B cell (primary cell): ENCODE results near the gene EP400. TPM values are rescaled to one million over a fixed set of nuclear protein-coding genes. Genes with fewer than 3 reads are reported as not detected.

Source experiments
- ATAC-seq: fragments of 200-7000 bp; cut with Tn5 transposase; one replicate; pipeline ENCODE4 v1.10.0; 2021; ENCODE audit warnings: low read depth, mild to moderate bottlenecking, moderate number of reproducible peaks, moderate library complexity
- CTCF ChIA-PET: fragments of 350-600 bp; sonication (Branson Sonifier 250); formaldehyde crosslinking; loops from one replicate; lab custom pipeline; 2021; ENCODE audit warnings: antibody characterized with exemption, inconsistent platforms; lab: Charles Lee
- POLR2A ChIA-PET: fragments of 350-600 bp; sonication (Branson Sonifier 250); formaldehyde crosslinking; loops from one replicate; lab custom pipeline; 2021; ENCODE audit warnings: antibody characterized with exemption; lab: Charles Lee
- DNase-seq: peaks from one replicate; pipeline ENCODE4 v3.0.0; 2013
- H2AFZ ChIP-seq: 2 replicates; pipeline ENCODE4 v1.6.1; 2012; ENCODE audit warnings: mild to moderate bottlenecking, low read depth, low read length; ENCODE audit not compliant: insufficient read depth, poor library complexity, severe bottlenecking
- H3K27ac ChIP-seq, 2 donors: 1 replicate in 1 of 2; 2 replicates in 1 of 2; pipeline ENCODE4 v1.5.1; 2012 to 2013; ENCODE audit warnings: low read length in 2 of 2, mild to moderate bottlenecking in 2 of 2, moderate library complexity in 1 of 2
- H3K27me3 ChIP-seq, 4 experiments: fragments of 200-600 bp in 1 of 4; sonication (generic) in 1 of 4; replicated peaks in 1 of 4; 1 replicate in 2 of 4; 2 replicates in 2 of 4; pipeline versions ENCODE4 v1.6.1 to v1.7.0; 2013 to 2016; ENCODE audit warnings: low read length in 3 of 4, mild to moderate bottlenecking in 2 of 4, mixed read lengths in 1 of 4, moderate library complexity in 1 of 4; ENCODE audit not compliant: insufficient read depth in 4 of 4, control insufficient read depth in 3 of 4; ENCODE audit errors: control extremely low read depth in 1 of 4
- H3K36me3 ChIP-seq, 2 experiments: replicated peaks in 1 of 2; 1 replicate in 1 of 2; 2 replicates in 1 of 2; pipeline versions ENCODE4 v1.6.1 to v1.7.1; 2013; ENCODE audit warnings: low read length in 1 of 2; ENCODE audit not compliant: insufficient read depth in 2 of 2, control insufficient read depth in 1 of 2; ENCODE audit errors: control extremely low read depth in 1 of 2, extremely low read depth in 1 of 2
- H3K4me1 ChIP-seq, 2 donors: fragments of 200-600 bp in 1 of 2; sonication (generic) in 1 of 2; 1 replicate in 1 of 2; 2 replicates in 1 of 2; pipeline versions ENCODE4 v1.5.1 to v1.6.1; 2013 to 2017; ENCODE audit warnings: low read length in 2 of 2; ENCODE audit not compliant: control insufficient read depth in 2 of 2, insufficient read depth in 2 of 2
- H3K4me2 ChIP-seq: replicated peaks from 2 replicates; pipeline ENCODE3; 2012; ENCODE audit warnings: mild to moderate bottlenecking, low read depth, low read length; ENCODE audit not compliant: poor library complexity, severe bottlenecking
- H3K4me3 ChIP-seq, 5 experiments: fragments of 200-600 bp in 1 of 5; sonication (generic) in 1 of 5; 1 replicate in 3 of 5; 2 replicates in 2 of 5; pipeline versions ENCODE4 v1.5.1 to v1.7.0; 2011 to 2016; ENCODE audit warnings: low read length in 4 of 5, mild to moderate bottlenecking in 4 of 5, low read depth in 2 of 5, control low read depth in 1 of 5, moderate library complexity in 1 of 5; ENCODE audit not compliant: insufficient read depth in 1 of 5; ENCODE audit errors: control extremely low read depth in 1 of 5, extremely low read depth in 1 of 5
- H3K79me2 ChIP-seq: fragments of 200-600 bp; sonication (generic); one replicate; pipeline ENCODE4 v1.6.0; 2016; ENCODE audit warnings: low read length; ENCODE audit not compliant: control insufficient read depth, insufficient read depth
- H3K9ac ChIP-seq: fragments of 200-600 bp; sonication (generic); 2 replicates; pipeline ENCODE4 v1.6.1; 2017; ENCODE audit warnings: mild to moderate bottlenecking, low read length, moderate library complexity
- H3K9me3 ChIP-seq, 3 donors: one replicate each; pipeline versions ENCODE4 v1.6.1 to v1.7.1; 2013; ENCODE audit warnings: low read length in 2 of 3; ENCODE audit not compliant: control insufficient read depth in 2 of 3, insufficient read depth in 1 of 3; ENCODE audit errors: control extremely low read depth in 1 of 3
- H4K20me1 ChIP-seq: 2 replicates; pipeline ENCODE4 v1.6.0; 2012; ENCODE audit warnings: mild to moderate bottlenecking, low read length; ENCODE audit not compliant: insufficient read depth, control insufficient read depth, poor library complexity, severe bottlenecking
- H3K27ac Mint-ChIP-seq: one replicate; pipeline ENCODE4 v1.8.0; 2021; ENCODE audit warnings: mixed read lengths
- H3K27me3 Mint-ChIP-seq: one replicate; pipeline ENCODE4 v1.8.0; 2021; ENCODE audit warnings: mixed read lengths
- H3K4me1 Mint-ChIP-seq: one replicate; pipeline ENCODE4 v1.8.0; 2021; ENCODE audit warnings: mixed read lengths
- H3K4me3 Mint-ChIP-seq: one replicate; pipeline ENCODE4 v1.8.0; 2021; ENCODE audit warnings: mixed read lengths
- H3K9me3 Mint-ChIP-seq: one replicate; pipeline ENCODE4 v1.8.0; 2022; ENCODE audit warnings: mixed read lengths; ENCODE audit not compliant: insufficient read depth
- CTCF ChIP-seq: fragments of 200-600 bp; IDR thresholded peaks from one replicate; pipeline ENCODE4 v1.8.0; 2022; ENCODE audit warnings: antibody characterized with exemption, mild to moderate bottlenecking
- EZH2 ChIP-seq: IDR thresholded peaks from 2 replicates; pipeline ENCODE4 v1.6.1; 2012; ENCODE audit warnings: borderline replicate concordance, low read depth, mild to moderate bottlenecking, moderate library complexity, low read length; ENCODE audit not compliant: insufficient read depth, poor library complexity, severe bottlenecking
- WGBS: methylation state at CpG from one replicate; pipeline ENCODE4 v1.1.5; 2013; ENCODE audit warnings: missing lambda C conversion rate; ENCODE audit not compliant: insufficient coverage; 5-methylcytosine and 5-hydroxymethylcytosine counted together
- intact Hi-C: fragments of 100-400 bp; cut with micrococcal nuclease; formaldehyde crosslinking; loops from one replicate; pipeline ENCODE4 v1.10.0; 2022
- polyA plus RNA-seq: library from polyadenylated mRNA; depleted of rRNA; stranded (reverse); fragments of >200 nt; gene quantifications from 2 replicates; pipeline ENCODE4 v1.2.3, GENCODE V29; 2012
- total RNA-seq, 2 donors: library from RNA; stranded (reverse); fragments of 120-200 nt in 1 of 2; gene quantifications; 1 replicate in 1 of 2; 2 replicates in 1 of 2; pipeline versions ENCODE4 v1.2.3 to v1.2.4, GENCODE V29; 2013 to 2022

Gene EP400
- total and polyA plus RNA-seq, 2 donors (not counting 1 experiment from before 2014, with no cell fraction given), result 17.3 to 82.2 TPM

- no peak overlapping the region for H3K27ac Mint-ChIP-seq
- no peak overlapping the region for H3K4me2 ChIP-seq
- H3K27me3 ChIP-seq, result no peaks in the 10 kb centered on the region
- H3K27me3 Mint-ChIP-seq, result no peaks in the 10 kb centered on the region
- peaks cover 71% of the 10 kb centered on the region for H4K20me1 ChIP-seq
- intact Hi-C loops, result no loop called here
- no peak overlapping the region for H3K4me3 ChIP-seq
- ATAC-seq, result no peak
- no peaks in the 10 kb centered on the region for H3K4me1 ChIP-seq
- H3K4me1 Mint-ChIP-seq, result peaks cover 5% of the 10 kb centered on the region
- H3K27ac ChIP-seq, result no peak overlapping the region
- peaks cover 0 to 40% of the 10 kb centered on the region in 2 experiments for H3K36me3 ChIP-seq
- no peaks in the 10 kb centered on the region for H3K9me3 ChIP-seq
- no peak for DNase-seq
- no peak overlapping the region for H2AFZ ChIP-seq
- WGBS, result 98% methylated on average over 95 of the region's 96 CpGs
- TF ChIP-seq CTCF, result no peak
- TF ChIP-seq EZH2, result no peak
- CTCF ChIA-PET, result no interaction called here
- no peaks in the 10 kb centered on the region for H3K9me3 Mint-ChIP-seq
- peaks cover 17% of the 10 kb centered on the region for H3K79me2 ChIP-seq
- POLR2A ChIA-PET, result no interaction called here
- H3K9ac ChIP-seq, result no peak overlapping the region
- no peak overlapping the region for H3K4me3 Mint-ChIP-seq
Observed at GRCh38 chr12:131908092-131909080, 41.4 kb upstream of the EP400 start.

- Histone ChIP-seq H3K27ac (no peak overlapping the region), H3K9ac (no peak overlapping the region), H2AFZ (no peak overlapping the region), H3K36me3 (peaks cover 0 to 47% of the 10 kb centered on the region in 2 experiments), H3K4me3 (no peak overlapping the region), H3K27me3 (no peaks in the 10 kb centered on the region), H4K20me1 (peaks cover 63% of the 10 kb centered on the region), H3K79me2 (peaks cover 9% of the 10 kb centered on the region), H3K9me3 (no peaks in the 10 kb centered on the region), H3K4me1 (no peaks in the 10 kb centered on the region), H3K4me2 (no peak overlapping the region)
- Mint-ChIP-seq H3K4me1 (peaks cover 3% of the 10 kb centered on the region), H3K4me3 (no peak overlapping the region), H3K27me3 (no peaks in the 10 kb centered on the region), H3K9me3 (no peaks in the 10 kb centered on the region), H3K27ac (no peak overlapping the region)
- ATAC-seq (no peak), DNase-seq (no peak)
- CTCF ChIA-PET, result no interaction called here
- POLR2A ChIA-PET, result no interaction called here
- 97% methylated on average over 54 of the region's 61 CpGs for WGBS
- TF ChIP-seq EZH2 (no peak), CTCF (no peak)
- intact Hi-C loops, result no loop called here
Observed at GRCh38 chr12:131909081-131909751, 40.5 kb upstream of the EP400 start.
